Natural killer cell (primary cell): ENCODE data around the gene PTPRJ. TPM values are rescaled to one million over a fixed set of nuclear protein-coding genes. Genes with fewer than 3 reads are reported as not detected.
A peak's percentile ranks its signal among the peaks of the same experiment; 100 is the strongest.
"Not testable (repeated sequence)": the region's sequence is repeated elsewhere in the genome, so short reads cannot be mapped to it uniquely, and the experiment has no call there.

Source experiments
- ATAC-seq, 3 donors: fragments of 150-1000 bp in 2 of 3; fragments of 200-7000 bp in 1 of 3; cut with Tn5 transposase; 1 replicate in 1 of 3; 2 replicates in 2 of 3; pipeline ENCODE4 v1.10.0; 2021; ENCODE audit warnings: mild to moderate bottlenecking in 2 of 3, moderate library complexity in 2 of 3
- DNase-seq, 2 donors: peaks; one replicate each; pipeline versions ENCODE4 v3.0.0 to v3.0.0-alpha.2; 2013 to 2021; ENCODE audit warnings: mixed read lengths in 1 of 2
- H3K27ac ChIP-seq: one replicate; pipeline ENCODE4 v1.5.1; 2013; ENCODE audit warnings: mild to moderate bottlenecking, low read length
- H3K27me3 ChIP-seq: one replicate; pipeline ENCODE4 v1.6.1; 2013; ENCODE audit warnings: low read length; ENCODE audit not compliant: control insufficient read depth, insufficient read depth
- H3K36me3 ChIP-seq: one replicate; pipeline ENCODE4 v1.6.1; 2013; ENCODE audit warnings: low read length; ENCODE audit not compliant: control insufficient read depth, insufficient read depth
- H3K4me1 ChIP-seq: one replicate; pipeline ENCODE4 v1.6.1; 2013; ENCODE audit warnings: low read length; ENCODE audit not compliant: control insufficient read depth, insufficient read depth
- H3K4me3 ChIP-seq: one replicate; pipeline ENCODE4 v1.5.1; 2013; ENCODE audit warnings: low read length
- H3K9me3 ChIP-seq: one replicate; pipeline ENCODE4 v1.6.1; 2013; ENCODE audit warnings: low read length; ENCODE audit not compliant: control insufficient read depth, insufficient read depth
- H3K27ac Mint-ChIP-seq, 2 donors: one replicate each; pipeline ENCODE4 v1.8.0; 2022; ENCODE audit warnings: mild to moderate bottlenecking in 2 of 2, mixed read lengths in 2 of 2, moderate library complexity in 1 of 2
- H3K27me3 Mint-ChIP-seq, 2 donors: one replicate each; pipeline ENCODE4 v1.8.0; 2022; ENCODE audit warnings: low read depth in 2 of 2, mixed read lengths in 2 of 2
- H3K36me3 Mint-ChIP-seq: one replicate; pipeline ENCODE4 v1.8.0; 2022; ENCODE audit warnings: mixed read lengths
- H3K4me1 Mint-ChIP-seq, 2 donors: one replicate each; pipeline ENCODE4 v1.8.0; 2022; ENCODE audit warnings: mixed read lengths in 2 of 2
- H3K4me3 Mint-ChIP-seq: one replicate; pipeline ENCODE4 v1.8.0; 2022; ENCODE audit warnings: mild to moderate bottlenecking, moderate library complexity, mixed read lengths
- H3K9me3 Mint-ChIP-seq, 2 donors: one replicate each; pipeline ENCODE4 v1.8.0; 2022; ENCODE audit warnings: mixed read lengths in 2 of 2
- WGBS: methylation state at CpG from one replicate; pipeline ENCODE4 v1.1.7; 2013; ENCODE audit warnings: missing lambda C conversion rate; ENCODE audit not compliant: insufficient coverage; 5-methylcytosine and 5-hydroxymethylcytosine counted together
- intact Hi-C: fragments of 100-400 bp; cut with micrococcal nuclease; formaldehyde crosslinking; loops from one replicate; pipeline ENCODE4 v1.14.2; 2022
- total RNA-seq, 4 donors: library from RNA; stranded (reverse); fragments of 120-200 nt in 1 of 4; gene quantifications; one replicate each; pipeline versions ENCODE4 v1.2.3 to v1.2.4, GENCODE V29; 2013 to 2022
- TF ChIP-seq, protein P1 (sequence below): fragments of 200-600 bp; IDR thresholded peaks from one replicate; pipeline ENCODE4 v1.8.0; 2022; ENCODE audit warnings: antibody characterized with exemption

PTPRJ gene
- 100 to 1,000 TPM; 110 to 127 (median 111) TPM for total RNA-seq
- total RNA-seq (2013) = 76.4 TPM

DNA sequence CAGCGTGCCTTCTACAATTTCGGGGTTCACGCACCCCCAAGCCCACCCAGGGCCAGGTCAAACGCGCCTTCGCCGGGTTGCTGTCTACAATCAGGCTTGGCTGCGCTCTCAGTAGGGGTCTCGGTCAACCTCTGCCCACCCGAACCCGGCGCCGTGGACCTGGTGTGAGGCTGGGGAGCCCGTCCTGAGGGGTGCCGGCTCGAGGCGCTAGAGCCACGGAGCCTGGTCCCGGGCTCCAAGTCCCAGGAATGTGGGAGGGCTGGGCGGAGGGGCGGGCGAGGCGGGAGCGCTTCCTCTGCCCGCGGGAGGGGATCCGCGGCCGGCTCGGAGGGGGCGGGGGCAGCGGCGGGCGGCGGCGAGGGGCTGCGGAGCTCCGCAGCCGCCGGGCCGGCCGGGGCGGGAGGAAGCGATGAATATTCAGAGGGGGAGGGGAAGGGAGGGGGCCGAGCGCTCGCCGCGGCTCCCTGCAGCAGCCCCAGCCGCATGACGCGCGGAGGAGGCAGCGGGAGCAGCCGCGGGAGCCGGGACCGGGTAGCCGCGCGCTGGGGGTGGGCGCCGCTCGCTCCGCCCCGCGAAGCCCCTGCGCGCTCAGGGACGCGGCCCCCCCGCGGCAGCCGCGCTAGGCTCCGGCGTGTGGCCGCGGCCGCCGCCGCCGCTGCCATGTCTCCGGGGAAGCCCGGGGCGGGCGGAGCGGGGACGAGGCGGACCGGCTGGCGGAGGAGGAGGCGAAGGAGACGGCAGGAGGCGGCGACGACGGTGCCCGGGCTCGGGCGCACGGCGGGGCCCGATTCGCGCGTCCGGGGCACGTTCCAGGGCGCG is at the start of gene PTPRJ:
Gene PTPRJ (plus strand): TSS at position 472 of the 819 bp plus-strand sequence. CDS start 354 bp downstream, outside the sequence.
- H3K27ac Mint-ChIP-seq = peak within 1 kb of the TSS; percentile 68 to 93
- intact Hi-C loops = loop anchor here (5.0 kb wide), 2 partner anchors 37 to 77 kb away; no protein-coding TSS in a partner anchor

GRCh38 chr11:47932544-47932943 is 47.8 kb upstream of the PTPRJ start:
- Histone ChIP-seq H3K27ac (no peak overlapping the region), H3K4me1 (peaks cover 7% of the 10 kb centered on the region), H3K4me3 (no peak overlapping the region), H3K27me3 (no peaks in the 10 kb centered on the region), H3K36me3 (no peaks in the 10 kb centered on the region), H3K9me3 (no peaks in the 10 kb centered on the region)
- H3K4me1 Mint-ChIP-seq = peaks cover 5% of the 10 kb centered on the region in 2 donors
- TF ChIP-seq, protein P1, sequence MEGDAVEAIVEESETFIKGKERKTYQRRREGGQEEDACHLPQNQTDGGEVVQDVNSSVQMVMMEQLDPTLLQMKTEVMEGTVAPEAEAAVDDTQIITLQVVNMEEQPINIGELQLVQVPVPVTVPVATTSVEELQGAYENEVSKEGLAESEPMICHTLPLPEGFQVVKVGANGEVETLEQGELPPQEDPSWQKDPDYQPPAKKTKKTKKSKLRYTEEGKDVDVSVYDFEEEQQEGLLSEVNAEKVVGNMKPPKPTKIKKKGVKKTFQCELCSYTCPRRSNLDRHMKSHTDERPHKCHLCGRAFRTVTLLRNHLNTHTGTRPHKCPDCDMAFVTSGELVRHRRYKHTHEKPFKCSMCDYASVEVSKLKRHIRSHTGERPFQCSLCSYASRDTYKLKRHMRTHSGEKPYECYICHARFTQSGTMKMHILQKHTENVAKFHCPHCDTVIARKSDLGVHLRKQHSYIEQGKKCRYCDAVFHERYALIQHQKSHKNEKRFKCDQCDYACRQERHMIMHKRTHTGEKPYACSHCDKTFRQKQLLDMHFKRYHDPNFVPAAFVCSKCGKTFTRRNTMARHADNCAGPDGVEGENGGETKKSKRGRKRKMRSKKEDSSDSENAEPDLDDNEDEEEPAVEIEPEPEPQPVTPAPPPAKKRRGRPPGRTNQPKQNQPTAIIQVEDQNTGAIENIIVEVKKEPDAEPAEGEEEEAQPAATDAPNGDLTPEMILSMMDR = no peak
- no peaks in the 10 kb centered on the region for H3K9me3 Mint-ChIP-seq
- intact Hi-C loops = no loop called here
- peaks cover 0 to 6% of the 10 kb centered on the region in 2 donors for H3K27me3 Mint-ChIP-seq
- H3K4me3 Mint-ChIP-seq = no peak overlapping the region
- H3K27ac Mint-ChIP-seq = no peak overlapping the region
- ATAC-seq (no peak), DNase-seq (no peak)
- no peaks in the 10 kb centered on the region for H3K36me3 Mint-ChIP-seq

More for the DNA sequence above, at the start of gene PTPRJ:
- Mint-ChIP-seq H3K4me1 (peaks cover 34 to 39% of the 10 kb centered on the region in 2 donors), H3K27me3 (no peaks in the 10 kb centered on the region), H3K9me3 (no peaks in the 10 kb centered on the region), H3K4me3 (peak within 1 kb of the TSS; percentile 87), H3K36me3 (no peaks in the 10 kb centered on the region)
- H3K27ac ChIP-seq = peak within 1 kb of the TSS; percentile 52
- H3K4me1 ChIP-seq = peaks cover 41% of the 10 kb centered on the region
- H3K9me3 ChIP-seq = no peaks in the 10 kb centered on the region
- H3K27me3 ChIP-seq = no peaks in the 10 kb centered on the region
- TF ChIP-seq, protein P1 = no peak
- 2% methylated on average over 111 of the region's 111 CpGs for WGBS
- DNase-seq (peak; percentile 60 to 83), ATAC-seq (peak; percentile 70 to 84 (median 79))
- peak within 1 kb of the TSS; percentile 60 for H3K4me3 ChIP-seq
- H3K36me3 ChIP-seq = peaks cover 3% of the 10 kb centered on the region

DNA sequence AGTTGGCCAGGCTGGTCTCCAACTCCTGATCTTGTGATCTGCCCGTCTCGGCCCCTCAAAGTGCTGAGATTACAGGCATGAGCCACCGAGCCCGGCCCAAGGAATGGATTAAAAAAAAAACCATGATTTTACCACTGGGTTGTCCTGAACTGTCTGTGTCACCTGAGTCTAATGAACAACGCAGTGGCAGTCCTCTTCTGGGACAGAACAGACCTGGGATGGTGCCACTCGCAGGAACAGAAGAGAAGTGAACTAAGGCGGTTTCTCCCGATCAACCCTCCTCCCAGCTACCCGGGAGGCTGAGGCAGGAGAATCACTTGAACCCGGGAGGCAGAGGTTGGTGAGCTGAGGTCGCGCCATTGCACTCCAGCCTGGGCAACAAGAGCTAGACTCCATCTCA is 46.6 kb upstream of the PTPRJ start:
- 95% methylated on average over 9 of the region's 12 CpGs for WGBS
- H3K27ac ChIP-seq, ATAC-seq, H3K36me3 Mint-ChIP-seq, H3K27me3 Mint-ChIP-seq, H3K9me3 Mint-ChIP-seq, H3K9me3 ChIP-seq, H3K27me3 ChIP-seq, DNase-seq, H3K4me3 ChIP-seq, H3K4me1 Mint-ChIP-seq, H3K36me3 ChIP-seq, H3K4me3 Mint-ChIP-seq: not testable (repeated sequence)
- intact Hi-C loops = loop anchor here (1.0 to 2.0 kb wide), 2 partner anchors 79 to 177 kb away; no protein-coding TSS in a partner anchor
- peaks cover 16% of the 10 kb centered on the region for H3K4me1 ChIP-seq
- H3K27ac Mint-ChIP-seq = peak overlapping the region in 1 of 2 donors; percentile 26

DNA sequence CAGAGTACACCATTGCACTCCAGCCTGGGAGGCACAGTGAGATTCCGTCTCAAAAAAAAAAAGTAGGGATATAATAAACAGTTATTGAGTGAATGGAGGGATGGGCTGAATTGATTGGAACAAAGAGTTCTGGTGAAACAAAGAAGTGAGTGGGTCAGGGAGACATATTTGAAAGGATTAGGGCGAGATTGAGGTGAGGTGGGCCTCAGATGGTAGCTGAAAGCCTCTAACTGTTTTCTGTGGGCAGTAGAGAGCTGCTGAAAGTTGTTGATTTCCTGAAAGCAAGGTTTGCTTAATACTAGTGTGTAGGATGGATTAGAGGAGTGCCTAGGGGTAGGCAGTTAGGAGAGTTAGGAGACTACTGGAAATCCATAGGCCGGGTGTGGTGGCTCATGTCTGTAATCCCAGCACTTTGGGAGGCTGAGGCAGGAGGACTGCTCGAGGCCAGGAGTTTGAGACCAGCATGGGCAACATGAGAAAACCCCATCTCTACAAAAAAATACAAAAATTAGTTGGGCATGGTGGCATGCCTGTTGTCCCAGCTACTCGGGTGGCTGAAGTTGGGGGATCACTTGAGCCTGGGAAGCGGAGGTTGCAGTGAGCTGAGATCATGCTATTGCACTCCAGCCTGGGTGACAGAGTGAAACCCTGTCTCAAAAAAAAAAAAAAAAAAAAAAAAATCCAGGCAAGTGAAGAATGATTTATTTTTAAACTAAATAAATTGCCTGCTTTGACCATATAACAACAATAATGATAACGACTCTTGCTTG is 41.4 kb upstream of the PTPRJ start:
- intact Hi-C loops = no loop called here
- no peaks in the 10 kb centered on the region for H3K9me3 Mint-ChIP-seq

More for the DNA sequence above, 41.4 kb upstream of the PTPRJ start:
- H3K4me3 Mint-ChIP-seq = no peak overlapping the region
- Histone ChIP-seq H3K9me3 (no peaks in the 10 kb centered on the region), H3K27me3 (no peaks in the 10 kb centered on the region), H3K4me1 (peaks cover 16% of the 10 kb centered on the region), H3K36me3 (no peaks in the 10 kb centered on the region), H3K4me3 (no peak overlapping the region), H3K27ac (no peak overlapping the region)
- WGBS = 86% methylated on average over 7 of the region's 7 CpGs
- H3K27ac Mint-ChIP-seq = peak overlapping the region in 1 of 2 donors; percentile 0
- no peaks in the 10 kb centered on the region for H3K36me3 Mint-ChIP-seq
- no peak for DNase-seq
- no peak for ATAC-seq
- no peaks in the 10 kb centered on the region for H3K27me3 Mint-ChIP-seq
- peaks cover 7 to 14% of the 10 kb centered on the region in 2 donors for H3K4me1 Mint-ChIP-seq
- TF ChIP-seq, protein P1 = no peak
